Measurements from ENCODE around the gene ROR1. TPM values are rescaled to one million over a fixed set of nuclear protein-coding genes. Genes with fewer than 3 reads are reported as not detected.

Gene ROR1
- total RNA-seq, 1 donor from 2014 or later, result 0.26 TPM

DNA sequence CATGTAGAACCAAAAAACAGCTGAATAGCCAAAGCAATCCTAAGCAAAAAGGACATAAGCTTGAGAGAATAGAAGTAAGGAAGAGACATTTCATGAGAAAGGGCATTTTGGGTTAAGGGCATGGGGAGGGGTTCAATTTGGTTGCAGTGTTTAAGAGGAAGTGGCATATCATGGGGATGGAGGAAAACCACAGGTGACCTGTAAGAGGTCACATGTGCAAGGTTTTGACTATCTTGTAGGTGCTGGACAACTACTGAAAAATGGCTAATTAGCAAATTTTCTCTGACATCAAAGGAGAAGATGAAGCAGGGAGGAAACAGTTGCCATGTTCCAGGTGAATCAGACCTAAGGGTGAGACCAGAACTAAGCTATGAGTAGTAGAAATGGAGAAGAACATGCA lies 31.3 kb upstream of the ROR1 start:
- Histone ChIP-seq H3K27me3 (ENCODE audit: control insufficient read depth, insufficient read depth, low read length) (no peaks in the 10 kb centered on the region), H3K4me3 (ENCODE audit: low read depth, low read length) (no peak overlapping the region), H3K36me3 (ENCODE audit: control insufficient read depth, insufficient read depth, low read length) (no peaks in the 10 kb centered on the region)
- DNase-seq (ENCODE audit: low read depth), result no peak
- no peak for FAIRE-seq
- TF ChIP-seq, protein P1, sequence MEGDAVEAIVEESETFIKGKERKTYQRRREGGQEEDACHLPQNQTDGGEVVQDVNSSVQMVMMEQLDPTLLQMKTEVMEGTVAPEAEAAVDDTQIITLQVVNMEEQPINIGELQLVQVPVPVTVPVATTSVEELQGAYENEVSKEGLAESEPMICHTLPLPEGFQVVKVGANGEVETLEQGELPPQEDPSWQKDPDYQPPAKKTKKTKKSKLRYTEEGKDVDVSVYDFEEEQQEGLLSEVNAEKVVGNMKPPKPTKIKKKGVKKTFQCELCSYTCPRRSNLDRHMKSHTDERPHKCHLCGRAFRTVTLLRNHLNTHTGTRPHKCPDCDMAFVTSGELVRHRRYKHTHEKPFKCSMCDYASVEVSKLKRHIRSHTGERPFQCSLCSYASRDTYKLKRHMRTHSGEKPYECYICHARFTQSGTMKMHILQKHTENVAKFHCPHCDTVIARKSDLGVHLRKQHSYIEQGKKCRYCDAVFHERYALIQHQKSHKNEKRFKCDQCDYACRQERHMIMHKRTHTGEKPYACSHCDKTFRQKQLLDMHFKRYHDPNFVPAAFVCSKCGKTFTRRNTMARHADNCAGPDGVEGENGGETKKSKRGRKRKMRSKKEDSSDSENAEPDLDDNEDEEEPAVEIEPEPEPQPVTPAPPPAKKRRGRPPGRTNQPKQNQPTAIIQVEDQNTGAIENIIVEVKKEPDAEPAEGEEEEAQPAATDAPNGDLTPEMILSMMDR (IDR thresholded peaks at IDR 0.05; ENCODE audit: insufficient read depth, low read length, severe bottlenecking), result no peak

DNA sequence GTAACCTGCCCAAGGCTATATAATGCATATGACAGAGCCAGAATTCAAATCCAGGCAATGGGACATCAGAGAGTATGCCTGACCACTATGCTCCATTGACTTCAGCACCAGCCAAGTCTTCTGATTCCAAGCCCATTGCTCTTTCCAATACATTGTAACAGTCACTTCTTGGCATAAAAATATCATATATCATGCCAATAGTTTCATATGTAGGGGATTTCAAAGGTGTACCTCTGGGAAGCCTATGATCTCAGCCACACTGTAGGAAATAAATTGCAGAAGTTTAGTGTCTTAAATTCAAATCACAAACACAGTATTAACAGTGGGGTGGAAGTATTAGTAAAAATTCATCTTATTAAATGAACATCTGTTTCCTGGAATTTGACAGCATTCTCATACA lies 30.0 kb upstream of the ROR1 start:
- no peak for FAIRE-seq
- TF ChIP-seq, protein P1 (IDR thresholded peaks at IDR 0.05; ENCODE audit: insufficient read depth, low read length, severe bottlenecking), result no peak

DNA sequence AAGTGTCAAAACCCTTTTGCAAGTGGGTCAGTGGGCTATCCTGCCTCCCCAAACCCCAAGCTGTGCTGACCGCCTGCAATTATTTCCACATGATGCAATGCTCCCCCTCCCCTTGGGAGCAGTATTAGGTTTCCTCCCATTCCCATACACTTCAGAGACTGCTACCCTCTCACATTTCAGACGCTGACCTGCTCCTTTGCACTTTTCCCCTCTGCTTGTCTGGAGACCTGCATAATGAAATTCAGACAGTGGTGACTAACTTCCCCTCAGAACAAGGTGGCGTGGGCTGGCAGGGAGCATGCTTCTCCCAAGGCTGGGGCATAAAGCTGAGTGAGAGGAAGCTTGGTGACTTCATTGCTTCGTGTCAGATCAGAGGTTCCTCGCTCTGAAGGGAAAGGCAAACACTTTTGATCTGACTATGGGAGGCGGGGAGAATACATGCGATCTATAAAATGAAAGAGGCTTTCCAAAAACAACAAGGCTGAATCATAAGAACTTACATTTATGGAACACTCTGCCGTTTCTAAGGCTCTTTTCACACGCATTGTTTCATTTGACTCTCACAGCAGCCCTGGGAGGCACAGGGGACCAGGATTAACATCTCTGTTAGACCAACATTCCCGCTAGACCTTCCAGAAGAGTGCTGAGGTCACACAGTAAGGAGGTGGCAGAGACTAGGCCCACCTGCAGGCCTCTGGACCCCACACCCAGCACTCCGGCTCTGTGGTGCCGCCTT lies 27.5 kb upstream of the ROR1 start:
- no peak overlapping the region for H3K4me3 ChIP-seq (ENCODE audit: low read depth, low read length)
- no peaks in the 10 kb centered on the region for H3K36me3 ChIP-seq (ENCODE audit: control insufficient read depth, insufficient read depth, low read length)
- TF ChIP-seq, protein P1 (IDR thresholded peaks at IDR 0.05; ENCODE audit: insufficient read depth, low read length, severe bottlenecking), result no peak
- no peak for FAIRE-seq
- DNase-seq (ENCODE audit: low read depth), result peak; percentile 91
- no peaks in the 10 kb centered on the region for H3K27me3 ChIP-seq (ENCODE audit: control insufficient read depth, insufficient read depth, low read length)

More for the DNA sequence above, 30.0 kb upstream of the ROR1 start:
- no peaks in the 10 kb centered on the region for H3K27me3 ChIP-seq (ENCODE audit: control insufficient read depth, insufficient read depth, low read length)
- no peaks in the 10 kb centered on the region for H3K36me3 ChIP-seq (ENCODE audit: control insufficient read depth, insufficient read depth, low read length)
- no peak overlapping the region for H3K4me3 ChIP-seq (ENCODE audit: low read depth, low read length)
- DNase-seq (ENCODE audit: low read depth), result no peak

- no peaks in the 10 kb centered on the region for H3K27me3 ChIP-seq (ENCODE audit: control insufficient read depth, insufficient read depth, low read length)
- TF ChIP-seq, protein P1 (IDR thresholded peaks at IDR 0.05; ENCODE audit: insufficient read depth, low read length, severe bottlenecking), result no peak
- peak; percentile 13 for FAIRE-seq
These were observed 26.4 kb upstream of the ROR1 start for GRCh38 chr1:63747445-63747844.

DNA sequence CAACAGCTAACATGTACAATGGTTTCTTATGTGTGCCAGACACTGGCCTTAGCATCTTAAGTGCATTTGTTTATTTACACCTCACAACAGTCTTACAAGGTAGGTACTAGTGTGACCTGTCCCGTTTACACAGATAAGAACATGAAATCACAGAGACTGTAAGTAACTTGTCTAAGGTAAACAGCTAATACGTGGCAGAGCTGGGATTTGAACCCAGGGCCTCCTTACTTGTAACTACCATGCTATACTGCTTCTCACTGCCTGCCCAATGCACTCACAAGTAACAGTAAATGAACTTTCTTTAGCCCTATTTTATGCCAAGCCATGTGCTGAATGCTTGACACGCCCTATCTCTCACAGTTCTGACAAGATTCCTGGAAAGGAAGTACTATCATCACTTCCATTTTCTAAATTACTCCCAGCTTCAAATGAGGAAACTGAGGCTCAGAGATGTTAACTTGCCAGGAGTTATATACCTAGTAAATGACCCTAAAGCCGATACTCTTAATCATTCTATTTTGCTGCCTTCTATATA lies 25.7 kb upstream of the ROR1 start:
- no peak for DNase-seq (ENCODE audit: low read depth)
- TF ChIP-seq, protein P1 (IDR thresholded peaks at IDR 0.05; ENCODE audit: insufficient read depth, low read length, severe bottlenecking), result no peak
- no peaks in the 10 kb centered on the region for H3K27me3 ChIP-seq (ENCODE audit: control insufficient read depth, insufficient read depth, low read length)
- H3K36me3 ChIP-seq (ENCODE audit: control insufficient read depth, insufficient read depth, low read length), result no peaks in the 10 kb centered on the region
- FAIRE-seq, result peak; percentile 50
- H3K4me3 ChIP-seq (ENCODE audit: low read depth, low read length), result no peak overlapping the region

More at GRCh38 chr1:63747445-63747844, 26.4 kb upstream of the ROR1 start:
- no peak overlapping the region for H3K4me3 ChIP-seq (ENCODE audit: low read depth, low read length)
- H3K36me3 ChIP-seq (ENCODE audit: control insufficient read depth, insufficient read depth, low read length), result no peaks in the 10 kb centered on the region
- no peak for DNase-seq (ENCODE audit: low read depth)
